ENCODE results near the gene CTPS1.
A peak's percentile ranks its signal among the peaks of the same experiment; 100 is the strongest.

The CTPS1 gene, protein sequence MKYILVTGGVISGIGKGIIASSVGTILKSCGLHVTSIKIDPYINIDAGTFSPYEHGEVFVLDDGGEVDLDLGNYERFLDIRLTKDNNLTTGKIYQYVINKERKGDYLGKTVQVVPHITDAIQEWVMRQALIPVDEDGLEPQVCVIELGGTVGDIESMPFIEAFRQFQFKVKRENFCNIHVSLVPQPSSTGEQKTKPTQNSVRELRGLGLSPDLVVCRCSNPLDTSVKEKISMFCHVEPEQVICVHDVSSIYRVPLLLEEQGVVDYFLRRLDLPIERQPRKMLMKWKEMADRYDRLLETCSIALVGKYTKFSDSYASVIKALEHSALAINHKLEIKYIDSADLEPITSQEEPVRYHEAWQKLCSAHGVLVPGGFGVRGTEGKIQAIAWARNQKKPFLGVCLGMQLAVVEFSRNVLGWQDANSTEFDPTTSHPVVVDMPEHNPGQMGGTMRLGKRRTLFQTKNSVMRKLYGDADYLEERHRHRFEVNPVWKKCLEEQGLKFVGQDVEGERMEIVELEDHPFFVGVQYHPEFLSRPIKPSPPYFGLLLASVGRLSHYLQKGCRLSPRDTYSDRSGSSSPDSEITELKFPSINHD

DNA sequence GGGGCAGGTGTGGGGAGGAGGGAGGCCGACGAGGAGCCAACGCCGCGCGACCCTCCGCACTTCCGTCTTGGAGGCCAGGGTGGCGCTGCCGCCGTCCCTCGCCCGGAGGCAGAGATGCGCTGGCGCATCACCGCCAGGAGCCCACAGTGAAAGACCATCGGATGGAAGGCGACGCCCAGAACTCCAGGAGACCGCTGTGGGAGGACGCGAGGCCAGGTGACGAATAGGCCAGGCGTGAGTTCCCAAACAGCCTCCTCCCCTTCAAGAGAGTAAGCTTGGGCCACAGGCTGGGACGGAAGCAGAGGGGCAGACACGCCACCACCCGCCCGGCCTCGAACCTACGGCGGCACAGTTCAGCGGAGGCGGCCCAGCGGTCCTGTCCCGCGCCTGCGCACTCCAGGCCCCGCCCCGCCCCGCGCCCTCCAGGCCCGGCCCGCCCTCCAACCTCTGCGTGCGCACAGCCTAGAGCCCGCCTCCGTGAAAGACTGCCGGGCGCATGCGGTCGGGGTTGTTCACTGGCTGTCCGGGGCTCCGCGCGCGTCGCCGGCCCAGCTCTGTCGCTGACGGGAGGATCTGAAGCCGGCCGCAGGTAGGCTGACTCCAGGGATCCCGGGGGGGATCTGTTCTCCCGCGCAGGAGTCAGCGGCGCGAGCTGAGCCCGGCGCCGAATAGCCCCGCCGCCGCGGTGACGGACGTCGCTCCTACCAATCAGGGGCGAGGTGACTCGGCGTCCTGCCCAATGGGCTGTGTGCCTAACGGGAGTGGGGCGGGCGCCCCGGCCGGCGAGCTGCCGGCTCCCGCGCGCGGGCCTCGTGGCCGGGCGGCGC, at the start of gene CTPS1:
Gene CTPS1, plus strand, starts transcription at position 456 of the 827 bp plus-strand sequence. CDS start 3,595 bp downstream, outside the sequence.
- DNase-seq (ENCODE audit: low spot score in 2 of 2): peak; percentile 78 to 95
- in situ Hi-C loops (cut with MboI; ENCODE audit: low sequenced_read_pairs): no loop called here
- H3K4me3 ChIP-seq: peak within 1 kb of the TSS; percentile 91
- no peaks in the 10 kb centered on the region for H3K27me3 ChIP-seq (ENCODE audit: low read depth)
- peaks cover 11% of the 10 kb centered on the region; the same call in 1 of the 2 replicates for H3K4me1 ChIP-seq
- peaks cover 17% of the 10 kb centered on the region for H3K36me3 ChIP-seq (replicated peaks)
- no peaks in the 10 kb centered on the region for H3K9me3 ChIP-seq

DNA sequence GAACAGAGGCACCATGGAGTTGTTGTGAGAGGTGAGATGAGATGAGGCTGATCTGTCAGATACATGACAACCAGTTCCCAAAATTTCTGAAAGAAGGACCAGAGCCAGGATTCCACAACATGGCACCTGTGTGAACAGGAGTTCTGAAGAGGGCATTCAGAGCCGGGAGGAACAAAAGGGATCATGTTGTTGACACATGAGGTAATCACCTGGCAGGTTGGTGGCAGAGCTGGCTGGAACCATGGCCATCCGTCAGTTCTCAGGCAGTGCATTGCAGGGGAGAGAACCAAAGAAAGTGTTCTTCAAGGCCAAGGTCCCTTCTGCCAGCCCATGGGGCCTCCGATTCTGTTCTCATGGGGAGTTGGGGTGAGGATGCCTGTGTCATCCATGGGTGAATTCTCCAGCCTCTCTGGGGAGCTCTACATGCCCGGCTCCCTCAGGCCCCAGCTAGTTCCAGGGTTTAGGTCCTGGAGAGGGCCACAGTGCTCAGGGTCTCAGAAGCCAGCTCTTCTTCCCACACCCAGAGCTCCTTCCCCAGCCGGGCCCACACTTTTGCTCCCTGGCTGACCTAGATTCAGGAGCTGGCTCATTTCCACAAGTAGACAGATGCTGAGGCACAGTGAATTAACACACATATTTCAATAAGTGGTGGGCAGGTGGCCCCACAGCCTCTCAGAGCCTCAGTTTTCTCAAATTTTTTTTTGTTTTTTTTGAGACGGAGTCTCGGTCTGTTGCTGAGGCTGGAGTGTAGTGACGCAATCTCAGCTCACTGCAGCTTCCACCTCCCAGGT, 49.1 kb upstream of the CTPS1 start:
- DNase-seq (ENCODE audit: low spot score in 2 of 2): no peak
- no peaks in the 10 kb centered on the region for H3K27me3 ChIP-seq (ENCODE audit: low read depth)
- H3K36me3 ChIP-seq (replicated peaks): no peaks in the 10 kb centered on the region
- H3K4me3 ChIP-seq: no peak overlapping the region
- in situ Hi-C loops (cut with MboI; ENCODE audit: low sequenced_read_pairs): no loop called here
- no peaks in the 10 kb centered on the region for H3K9me3 ChIP-seq
- H3K4me1 ChIP-seq: peaks cover 9% of the 10 kb centered on the region

DNA sequence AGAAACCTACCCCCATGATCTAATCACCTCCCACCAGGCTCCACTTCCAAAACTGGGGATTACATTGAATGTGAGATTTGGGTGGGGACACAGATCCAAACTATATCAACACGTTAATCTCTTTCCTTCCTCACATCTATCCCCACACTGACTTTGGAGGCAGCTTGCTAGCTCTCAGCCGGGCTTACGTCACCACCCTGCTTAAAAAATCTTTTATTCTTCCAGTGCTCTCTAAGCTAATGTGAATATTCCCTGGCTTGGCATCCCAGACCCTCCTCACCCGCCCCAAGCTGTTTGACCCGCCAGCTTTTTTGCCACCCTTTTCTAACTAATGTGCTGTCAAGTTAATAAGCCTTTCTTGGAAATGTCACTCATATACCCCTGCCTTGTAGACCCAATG, 47.9 kb upstream of the CTPS1 start:
- Histone ChIP-seq H3K9me3 (no peaks in the 10 kb centered on the region), H3K4me3 (no peak overlapping the region), H3K27me3 (ENCODE audit: low read depth) (no peaks in the 10 kb centered on the region), H3K36me3 (replicated peaks) (no peaks in the 10 kb centered on the region), H3K4me1 (peaks cover 3% of the 10 kb centered on the region)
- DNase-seq (ENCODE audit: low spot score in 2 of 2): no peak
- in situ Hi-C loops (cut with MboI; ENCODE audit: low sequenced_read_pairs): no loop called here

DNA sequence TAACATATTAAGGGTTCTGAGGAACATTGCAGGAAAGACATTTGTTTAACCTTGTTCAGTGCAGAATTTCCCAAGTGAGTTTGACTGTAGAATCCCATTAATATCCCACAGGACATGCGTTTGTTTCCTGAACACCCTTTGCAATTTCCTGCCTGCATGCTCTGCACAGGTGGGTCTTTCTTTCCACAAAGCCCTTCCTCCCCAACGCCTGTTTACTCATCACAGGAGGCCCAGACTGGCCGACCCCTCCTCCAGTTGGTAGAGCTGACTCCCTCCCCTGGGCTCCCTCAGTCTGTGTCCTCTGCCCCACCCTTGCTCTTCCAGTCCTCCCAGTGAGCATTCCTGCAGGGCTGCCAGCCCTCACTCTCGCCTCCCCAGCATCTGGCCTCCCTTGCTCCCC, 47.5 kb upstream of the CTPS1 start:
- in situ Hi-C loops (cut with MboI; ENCODE audit: low sequenced_read_pairs): no loop called here
- no peak for DNase-seq (ENCODE audit: low spot score in 2 of 2)

DNA sequence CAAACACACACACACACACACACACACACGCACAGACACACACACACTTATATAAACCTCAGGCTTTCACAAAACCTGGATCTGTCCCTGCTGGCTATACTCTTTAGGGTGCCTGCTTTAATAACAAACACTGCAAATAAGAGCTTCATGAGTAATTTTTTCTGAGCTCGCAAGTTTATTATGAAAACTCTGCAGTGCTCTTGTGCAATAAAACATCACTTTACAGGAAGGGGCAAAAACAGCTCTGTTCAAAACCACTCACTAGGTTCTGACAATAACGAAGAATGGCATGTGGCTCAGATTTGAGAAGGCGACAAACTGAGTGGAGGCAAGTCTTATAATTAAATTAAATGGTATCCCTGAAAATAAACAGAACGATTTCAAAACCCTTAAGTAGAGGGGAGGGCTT, 42.6 kb upstream of the CTPS1 start:
- Histone ChIP-seq H3K36me3 (replicated peaks) (no peaks in the 10 kb centered on the region), H3K9me3 (no peaks in the 10 kb centered on the region), H3K4me3 (no peak overlapping the region), H3K4me1 (no peaks in the 10 kb centered on the region; the same call in 1 of the 2 replicates), H3K27me3 (ENCODE audit: low read depth) (no peaks in the 10 kb centered on the region)
- in situ Hi-C loops (cut with MboI; ENCODE audit: low sequenced_read_pairs): no loop called here
- DNase-seq (ENCODE audit: low spot score in 2 of 2): no peak

More for the DNA sequence above, 47.5 kb upstream of the CTPS1 start:
- Histone ChIP-seq H3K27me3 (ENCODE audit: low read depth) (no peaks in the 10 kb centered on the region), H3K36me3 (replicated peaks) (no peaks in the 10 kb centered on the region), H3K4me1 (no peaks in the 10 kb centered on the region; the same call in 1 of the 2 replicates), H3K4me3 (no peak overlapping the region), H3K9me3 (no peaks in the 10 kb centered on the region)

DNA sequence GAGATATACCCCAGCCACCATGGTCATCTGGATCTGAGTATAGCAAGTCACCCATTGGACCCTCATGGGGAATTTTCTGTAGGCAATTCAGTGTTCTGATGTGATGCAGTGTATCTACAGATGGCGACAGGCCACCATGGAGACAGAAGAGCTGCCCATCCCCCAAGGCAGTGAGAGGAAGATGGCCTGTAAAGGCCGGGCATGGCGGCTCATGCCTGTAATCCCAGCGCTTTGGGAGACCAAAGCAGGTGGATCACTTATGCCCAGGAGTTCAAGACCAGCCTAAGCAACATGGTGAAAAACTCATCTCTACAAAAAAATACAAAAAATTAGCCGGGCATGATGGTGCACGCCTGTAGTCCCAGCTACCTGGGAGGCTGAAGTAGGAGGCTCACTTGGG, 41.1 kb upstream of the CTPS1 start:
- no peaks in the 10 kb centered on the region for H3K9me3 ChIP-seq
- in situ Hi-C loops (cut with MboI; ENCODE audit: low sequenced_read_pairs): no loop called here
- no peaks in the 10 kb centered on the region for H3K27me3 ChIP-seq (ENCODE audit: low read depth)
- H3K4me3 ChIP-seq: no peak overlapping the region
- no peaks in the 10 kb centered on the region; the same call in 1 of the 2 replicates for H3K4me1 ChIP-seq
- no peaks in the 10 kb centered on the region for H3K36me3 ChIP-seq (replicated peaks)
- no peak for DNase-seq (ENCODE audit: low spot score in 2 of 2)

DNA sequence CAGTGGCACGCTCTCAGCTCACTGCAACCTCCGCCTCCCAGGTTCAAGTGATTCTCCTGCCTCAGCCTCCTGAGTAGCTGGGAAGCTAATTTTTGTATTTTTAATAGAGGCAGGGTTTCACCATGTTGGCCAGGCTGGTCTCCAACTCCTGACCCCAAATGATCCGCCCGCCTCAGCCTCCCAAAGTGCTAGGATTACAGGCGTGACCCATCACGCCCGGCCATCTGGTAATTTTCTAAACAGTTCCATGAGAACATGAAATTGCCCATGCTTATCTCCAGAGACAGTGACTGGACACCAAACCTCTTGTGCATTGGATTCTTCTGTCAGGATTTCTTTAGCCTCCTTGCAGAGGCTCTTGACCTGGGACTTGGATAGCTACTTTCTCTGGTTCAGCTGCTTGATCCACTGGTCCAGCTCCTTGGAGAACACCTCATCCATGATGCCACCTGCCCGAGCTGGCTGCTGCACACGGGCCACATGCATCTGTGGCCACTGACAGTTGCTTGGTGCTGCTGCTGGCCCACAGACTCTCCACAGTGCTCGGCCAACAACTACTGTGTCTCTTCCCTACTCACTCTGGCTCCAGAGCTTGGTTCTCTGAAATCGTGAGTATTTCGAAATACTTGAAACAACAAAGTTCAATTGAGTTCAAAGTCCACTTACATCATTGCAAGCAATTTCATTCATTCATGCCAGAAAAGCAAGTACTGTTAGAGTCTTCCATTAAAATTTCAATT, 40.0 kb upstream of the CTPS1 start:
- Histone ChIP-seq H3K9me3 (no peaks in the 10 kb centered on the region), H3K4me3 (no peak overlapping the region), H3K27me3 (ENCODE audit: low read depth) (no peaks in the 10 kb centered on the region), H3K36me3 (replicated peaks) (no peaks in the 10 kb centered on the region), H3K4me1 (no peaks in the 10 kb centered on the region; the same call in 1 of the 2 replicates)
- no peak for DNase-seq (ENCODE audit: low spot score in 2 of 2)
- in situ Hi-C loops (cut with MboI; ENCODE audit: low sequenced_read_pairs): no loop called here

DNA sequence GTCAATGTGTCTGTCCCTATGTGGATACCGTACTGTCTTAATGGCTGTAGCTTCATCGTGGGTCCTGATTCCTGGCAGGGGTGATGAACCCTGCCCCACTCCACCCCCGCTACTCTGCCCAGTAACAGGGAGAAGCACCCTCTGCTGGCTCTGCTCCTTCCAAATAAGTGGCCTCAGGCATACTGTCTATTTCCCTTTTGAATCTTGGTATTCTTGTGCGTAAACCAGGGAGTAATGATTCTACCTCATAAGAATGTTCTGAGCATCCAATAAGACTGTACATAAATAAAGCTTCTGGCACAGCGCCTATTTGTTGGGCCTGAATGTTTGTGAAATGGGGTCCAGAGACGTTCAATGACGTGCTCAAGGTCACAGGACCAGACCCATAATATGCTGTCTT, 35.2 kb upstream of the CTPS1 start:
- Histone ChIP-seq H3K4me3 (no peak overlapping the region), H3K27me3 (ENCODE audit: low read depth) (no peaks in the 10 kb centered on the region), H3K36me3 (replicated peaks) (no peaks in the 10 kb centered on the region), H3K4me1 (no peaks in the 10 kb centered on the region), H3K9me3 (no peaks in the 10 kb centered on the region)
- DNase-seq (ENCODE audit: low spot score in 2 of 2): no peak
- in situ Hi-C loops (cut with MboI; ENCODE audit: low sequenced_read_pairs): no loop called here

DNA sequence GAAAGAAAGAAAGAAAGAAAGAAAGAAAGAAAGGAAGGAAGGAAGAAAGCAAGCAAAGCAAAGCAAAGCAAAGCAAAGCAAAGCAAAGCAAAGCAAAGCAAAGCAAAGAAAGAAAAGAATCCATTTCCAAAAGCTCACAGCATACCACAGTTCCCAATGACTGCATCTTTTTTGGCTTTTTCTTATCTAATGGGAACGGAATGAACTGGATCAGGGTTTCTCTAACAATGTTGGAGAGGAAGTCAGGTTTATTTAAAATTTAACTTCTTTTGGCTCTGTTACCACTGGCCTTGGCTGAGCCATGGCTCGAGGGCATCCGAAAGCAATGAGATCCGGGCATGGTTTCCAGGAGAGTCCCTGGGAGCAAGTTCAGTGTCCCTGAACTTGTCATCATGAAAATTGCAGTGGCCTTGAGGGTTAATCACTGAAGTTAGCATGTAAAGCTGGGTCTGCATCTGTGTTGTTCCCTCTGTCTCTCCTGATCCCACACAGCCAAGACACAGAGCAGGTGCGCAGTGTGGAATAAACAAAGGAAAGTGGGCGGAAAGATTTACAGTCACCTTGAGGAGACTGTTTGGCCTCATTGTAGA, 34.6 kb upstream of the CTPS1 start:
- H3K4me3 ChIP-seq: no peak overlapping the region
- no peaks in the 10 kb centered on the region for H3K27me3 ChIP-seq (ENCODE audit: low read depth)
- no peaks in the 10 kb centered on the region for H3K9me3 ChIP-seq
- no peaks in the 10 kb centered on the region for H3K36me3 ChIP-seq (replicated peaks)
- H3K4me1 ChIP-seq: no peaks in the 10 kb centered on the region
- no peak for DNase-seq (ENCODE audit: low spot score in 2 of 2)
- in situ Hi-C loops (cut with MboI; ENCODE audit: low sequenced_read_pairs): no loop called here

DNA sequence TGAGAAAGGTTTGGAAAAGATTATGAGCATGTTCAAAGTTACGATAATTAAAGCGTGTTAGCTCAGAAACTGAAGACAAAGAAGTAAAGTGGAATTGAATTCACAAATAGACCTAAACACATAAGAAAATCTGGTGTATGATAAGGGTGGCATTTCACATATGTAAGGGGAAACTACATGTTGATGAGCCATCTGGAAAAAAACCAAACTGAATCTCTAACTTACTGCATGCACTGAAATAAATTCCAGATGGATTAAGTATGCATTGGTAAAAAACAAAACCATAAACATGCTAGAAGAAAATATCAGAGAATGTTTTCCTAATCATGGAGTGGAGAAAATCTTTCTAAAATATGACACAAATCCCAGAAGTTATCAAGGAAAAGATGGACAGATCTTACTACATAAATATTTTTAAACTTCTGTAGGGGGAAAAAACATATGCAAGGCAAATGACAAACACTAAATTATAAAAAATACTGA, 34.0 kb upstream of the CTPS1 start:
- Histone ChIP-seq H3K9me3 (no peaks in the 10 kb centered on the region), H3K27me3 (ENCODE audit: low read depth) (no peaks in the 10 kb centered on the region), H3K4me1 (no peaks in the 10 kb centered on the region), H3K4me3 (no peak overlapping the region), H3K36me3 (replicated peaks) (no peaks in the 10 kb centered on the region)
- in situ Hi-C loops (cut with MboI; ENCODE audit: low sequenced_read_pairs): no loop called here
- no peak for DNase-seq (ENCODE audit: low spot score in 2 of 2)

DNA sequence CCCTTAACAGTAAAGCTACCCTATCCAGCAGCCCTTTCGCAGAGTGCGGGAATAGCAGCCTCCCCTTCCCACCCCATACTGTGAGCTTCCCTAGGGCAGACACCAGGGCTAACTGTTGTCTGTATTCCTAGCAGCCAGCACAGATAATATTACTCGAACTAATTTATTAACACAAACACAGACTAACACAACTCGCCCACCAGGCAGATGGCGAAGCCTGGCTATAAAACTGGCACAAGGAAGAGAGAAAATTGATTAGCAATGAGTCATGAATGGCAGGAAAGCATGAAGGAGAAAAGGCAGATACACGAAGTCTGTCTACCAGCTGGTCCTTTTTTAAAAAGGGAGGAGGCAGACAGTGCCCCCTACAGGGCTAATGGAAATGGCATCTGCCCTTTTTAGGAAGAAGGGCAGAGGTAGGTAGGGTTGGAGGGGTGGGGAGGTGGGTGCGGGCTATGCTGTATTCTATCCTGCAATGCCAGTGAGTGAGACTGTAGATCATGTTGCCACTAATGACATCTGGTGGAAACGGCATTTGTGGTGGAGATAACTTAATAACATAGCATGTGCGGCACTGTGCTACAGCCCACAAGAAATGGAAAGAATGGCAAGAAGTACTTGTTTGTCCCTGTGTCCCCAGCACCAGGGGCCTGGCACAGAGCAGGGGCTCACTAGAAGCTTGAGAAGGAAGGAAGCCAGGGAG, 30.6 kb upstream of the CTPS1 start:
- Histone ChIP-seq H3K4me3 (no peak overlapping the region), H3K36me3 (replicated peaks) (no peaks in the 10 kb centered on the region), H3K4me1 (no peaks in the 10 kb centered on the region), H3K27me3 (ENCODE audit: low read depth) (no peaks in the 10 kb centered on the region), H3K9me3 (no peaks in the 10 kb centered on the region)
- in situ Hi-C loops (cut with MboI; ENCODE audit: low sequenced_read_pairs): no loop called here
- peak; percentile 39 to 80 for DNase-seq (ENCODE audit: low spot score in 2 of 2)

DNA sequence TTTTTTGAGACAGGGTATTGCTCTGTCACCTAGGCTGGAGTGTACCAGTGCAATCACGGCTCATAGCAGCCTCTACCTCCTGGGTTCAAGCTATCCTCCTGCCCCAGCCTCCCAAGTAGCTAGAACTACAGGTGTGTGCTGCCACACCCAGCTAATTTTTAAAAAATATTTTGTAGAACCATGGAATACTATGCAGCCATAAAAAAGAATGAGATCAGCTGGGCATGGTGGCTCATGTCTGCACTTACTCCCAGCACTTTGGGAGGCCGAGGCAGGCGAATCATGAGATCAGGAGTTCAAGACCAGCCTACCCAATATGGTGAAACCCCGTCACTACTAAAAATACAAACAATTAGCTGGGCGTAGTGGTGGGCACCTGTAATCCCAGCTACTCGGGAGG, 29.9 kb upstream of the CTPS1 start:
- no peaks in the 10 kb centered on the region for H3K27me3 ChIP-seq (ENCODE audit: low read depth)
- H3K9me3 ChIP-seq: no peaks in the 10 kb centered on the region
- in situ Hi-C loops (cut with MboI; ENCODE audit: low sequenced_read_pairs): no loop called here
- H3K4me1 ChIP-seq: no peaks in the 10 kb centered on the region
- no peak overlapping the region for H3K4me3 ChIP-seq
- no peaks in the 10 kb centered on the region for H3K36me3 ChIP-seq (replicated peaks)
- no peak for DNase-seq (ENCODE audit: low spot score in 2 of 2)

All from HAP-1 (cell line).